GM12878 (cell line): ENCODE measurements around the gene DGKI. TPM values are rescaled to one million over a fixed set of nuclear protein-coding genes. Genes with fewer than 3 reads are reported as not detected.

Source experiments
- ATAC-seq: fragments of 200-7000 bp; cut with Tn5 transposase; 3 replicates; pipeline ENCODE4 v1.9.1; 2020; ENCODE audit warnings: mild to moderate bottlenecking, moderate library complexity
- BruUV-seq: library from RNA; stranded (reverse); fragments of 400-500 nt; replicated peaks from 2 replicates; lab custom pipeline; 2021; lab: Mats Ljungman, UMichigan
- CTCF ChIA-PET: fragments of 300-600 bp; sonication (Branson Sonifier 250); formaldehyde crosslinking; extraction: SDS; loops from one replicate; lab custom pipeline; 2021; ENCODE audit warnings: inconsistent platforms; lab: Yijun Ruan, JAX
- POLR2A ChIA-PET: fragments of 350-600 bp; formaldehyde crosslinking; extraction: SDS; loops from one replicate; lab custom pipeline; 2021; ENCODE audit warnings: inconsistent platforms; lab: Charles Lee
- RAD21 ChIA-PET: fragments of 300-600 bp; sonication (Branson Sonifier 250); formaldehyde crosslinking; loops from one replicate; lab custom pipeline; 2023; ENCODE audit warnings: antibody characterized with exemption; ENCODE audit not compliant: unreplicated experiment; lab: Charles Lee
- SMC1A ChIA-PET: fragments of 300-600 bp; sonication (Branson Sonifier 250); formaldehyde crosslinking; loops from one replicate; lab custom pipeline; 2023; ENCODE audit not compliant: unreplicated experiment, uncharacterized antibody; lab: Charles Lee
- DNase-seq: peaks from one replicate; pipeline ENCODE4 v3.0.0-alpha.2; 2011; ENCODE audit warnings: low read depth, low spot score
- FAIRE-seq: peaks from 3 replicates; lab custom pipeline; 2011; peaks lifted over from hg19 to GRCh38; lab: Jason Lieb, UNC
- H2AFZ ChIP-seq: 2 replicates; pipeline ENCODE4 v1.6.0; 2011; ENCODE audit warnings: low read depth, low read length, control low read depth; ENCODE audit not compliant: control insufficient read depth
- H3K27ac ChIP-seq: 2 replicates; pipeline ENCODE4 v1.5.1; 2011; ENCODE audit warnings: control low read depth; ENCODE audit not compliant: control insufficient read depth, insufficient read depth
- H3K27me3 ChIP-seq, 2 experiments: replicated peaks in 1 of 2; 2 replicates each; pipeline versions ENCODE4 v1.6.0 to v1.6.1; 2011; ENCODE audit warnings: low read length in 1 of 2; ENCODE audit not compliant: control insufficient read depth in 2 of 2, insufficient read depth in 2 of 2
- H3K36me3 ChIP-seq, 2 experiments: 2 replicates each; pipeline ENCODE4 v1.5.1; 2011; ENCODE audit warnings: low read length in 1 of 2; ENCODE audit not compliant: control insufficient read depth in 2 of 2, insufficient read depth in 2 of 2
- H3K4me1 ChIP-seq: 2 replicates; pipeline ENCODE4 v1.6.1; 2011; ENCODE audit warnings: mild to moderate bottlenecking, low read length, moderate library complexity, mixed read lengths; ENCODE audit not compliant: control insufficient read depth, insufficient read depth
- H3K4me2 ChIP-seq: 2 replicates; pipeline ENCODE4 v1.6.0; 2011; ENCODE audit warnings: control low read depth; ENCODE audit not compliant: control insufficient read depth, insufficient read depth
- H3K4me3 ChIP-seq: fragments of 200-600 bp; sonication (generic); 2 replicates; pipeline ENCODE4 v1.5.1; 2016
- H3K79me2 ChIP-seq: 2 replicates; pipeline ENCODE4 v1.6.0; 2011; ENCODE audit warnings: low read length; ENCODE audit not compliant: control insufficient read depth, insufficient read depth
- H3K9ac ChIP-seq: 2 replicates; pipeline ENCODE4 v1.8.0; 2011; ENCODE audit warnings: low read length, control low read depth, mixed read lengths; ENCODE audit not compliant: control insufficient read depth, insufficient read depth
- H3K9me3 ChIP-seq: replicated peaks from 3 replicates; pipeline ENCODE4 v1.5.1; 2011; ENCODE audit warnings: mild to moderate bottlenecking, low read length; ENCODE audit not compliant: control insufficient read depth, insufficient read depth
- H4K20me1 ChIP-seq: 2 replicates; pipeline ENCODE4 v1.6.0; 2011; ENCODE audit not compliant: control insufficient read depth, insufficient read depth
- ATF2 ChIP-seq: IDR thresholded peaks from 2 replicates; pipeline ENCODE4 v1.6.1; 2012; ENCODE audit warnings: low read length, inconsistent platforms
- BACH1 ChIP-seq: fragments of 450-650 bp; IDR thresholded peaks from 2 replicates; pipeline ENCODE4 v1.6.1; 2017; ENCODE audit warnings: mild to moderate bottlenecking, borderline replicate concordance
- BCL11A ChIP-seq: IDR thresholded peaks from 2 replicates; pipeline ENCODE4 v1.6.1; 2011; ENCODE audit warnings: low read depth, low read length
- CHD4 ChIP-seq: fragments of 200-600 bp; sonication (generic); IDR thresholded peaks from 2 replicates; pipeline ENCODE4 v1.6.1; 2016; ENCODE audit warnings: mild to moderate bottlenecking
- ELK1 ChIP-seq: IDR thresholded peaks from 2 replicates; pipeline ENCODE4 v1.6.1; 2012; ENCODE audit warnings: low read depth, low read length, improper control_type of control experiment
- IRF4 ChIP-seq: IDR thresholded peaks from 2 replicates; pipeline ENCODE4 v1.6.1; 2011; ENCODE audit warnings: low read depth, low read length
- JUND ChIP-seq: IDR thresholded peaks from 2 replicates; pipeline ENCODE4 v1.6.1; 2012; ENCODE audit warnings: low read depth, mild to moderate bottlenecking, low read length, improper control_type of control experiment, moderate library complexity
- MXI1 ChIP-seq: fragments of 150-350 bp; IDR thresholded peaks from 2 replicates; pipeline ENCODE4 v1.6.1; 2011; ENCODE audit warnings: low read depth, mild to moderate bottlenecking, inconsistent platforms, low read length, improper control_type of control experiment
- POLR2A ChIP-seq: IDR thresholded peaks from 2 replicates; pipeline ENCODE4 v1.6.1; 2011; ENCODE audit warnings: low read depth, mild to moderate bottlenecking, low read length
- RCOR1 ChIP-seq: conservative IDR thresholded peaks from 2 replicates; pipeline ENCODE4 v1.6.1; 2012; ENCODE audit warnings: low read depth, low read length, improper control_type of control experiment
- SMAD5 ChIP-seq: IDR thresholded peaks from 2 replicates; pipeline ENCODE4 v1.6.1; 2016; ENCODE audit warnings: antibody characterized with exemption, low read depth
- SMC3 ChIP-seq: IDR thresholded peaks from 2 replicates; pipeline ENCODE4 v1.6.1; 2011; ENCODE audit warnings: low read length, improper control_type of control experiment, borderline replicate concordance
- SREBF1 ChIP-seq: IDR thresholded peaks from 2 replicates; pipeline ENCODE4 v1.6.1; 2012; ENCODE audit warnings: mild to moderate bottlenecking, low read length
- ZNF687 ChIP-seq: fragments of 450-650 bp; IDR thresholded peaks from 2 replicates; pipeline ENCODE4 v1.6.1; 2017; ENCODE audit warnings: mild to moderate bottlenecking, moderate library complexity
- WGBS: methylation state at CpG from one replicate; pipeline ENCODE4 v1.1.6; 2016; ENCODE audit warnings: low lambda C conversion rate; ENCODE audit not compliant: insufficient replicate concordance, insufficient coverage; ENCODE audit errors: missing lambda C conversion rate; 5-methylcytosine and 5-hydroxymethylcytosine counted together
- in situ Hi-C: fragments of 300-500 bp; cut with MboI; formaldehyde crosslinking; loops from 9 replicates; pipeline ENCODE4 v1.14.3; 2018; ENCODE audit warnings: mixed read lengths
- intact Hi-C: fragments of 100-400 bp; cut with micrococcal nuclease; formaldehyde crosslinking; loops from one replicate; pipeline ENCODE4 v1.14.2; 2022; ENCODE audit not compliant: unreplicated experiment
- polyA plus RNA-seq, 11 experiments: library from polyadenylated mRNA; depleted of rRNA in 4 of 11; unstranded in 6 of 11; stranded (reverse) in 5 of 11; fragments of >200 nt; fragmentation: Nextera tagmentation in 4 of 11; fragmentation: Illumina TruSeq in 1 of 11; extraction: Ambion mirVana in 4 of 11; extraction: Trizol in 1 of 11; gene quantifications; 1 replicate in 1 of 11; 2 replicates in 10 of 11; pipeline versions ENCODE4 v1.2.1 to v1.2.3, GENCODE V29; 2011 to 2016; ENCODE audit warnings: inconsistent platforms in 2 of 11, missing spikeins in 2 of 11, low read depth in 1 of 11
- total RNA-seq, 4 experiments: library from RNA; depleted of rRNA in 3 of 4; stranded (reverse); fragments of >200 nt in 3 of 4; fragmentation: Illumina TruSeq in 1 of 4; extraction: Trizol in 1 of 4; gene quantifications; 2 replicates each; pipeline versions ENCODE4 v1.2.1 to v1.2.3, GENCODE V29; 2013 to 2021

DGKI gene
- total and polyA plus RNA-seq, 10 of the 15 experiments (the other 5 are each of a cell fraction or from before 2014, with no cell fraction given) = 10.4 to 37.1 (median 22.1) TPM

GRCh38 chr7:137407078-137407477 lies 439.7 kb downstream of the DGKI start:
- H3K4me3 ChIP-seq = no peak overlapping the region

More at GRCh38 chr7:137407078-137407477, 439.7 kb downstream of the DGKI start:
- H3K4me2 ChIP-seq = no peak overlapping the region
- RAD21 ChIA-PET = no interaction called here
- no peak overlapping the region for H2AFZ ChIP-seq
- SMC1A ChIA-PET = interaction anchor here (1.4 kb wide), 1 partner anchor 13 kb away, joined by 4 read pairs; no protein-coding TSS in a partner anchor
- no peaks in the 10 kb centered on the region for H4K20me1 ChIP-seq
- no peaks in the 10 kb centered on the region for H3K79me2 ChIP-seq
- intact Hi-C loops = no loop called here
- H3K27me3 ChIP-seq = no peaks in the 10 kb centered on the region
- CTCF ChIA-PET = interaction anchor here (2.2 kb wide), 1 partner anchor 10 kb away, joined by 9 read pairs; no protein-coding TSS in a partner anchor
- TF ChIP-seq RCOR1 = no peak
- no peak for TF ChIP-seq SMAD5
- TF ChIP-seq SMC3 = no peak
- TF ChIP-seq MXI1 = no peak
- no peak for TF ChIP-seq ELK1
- no peak for TF ChIP-seq BCL11A
- TF ChIP-seq SREBF1 = no peak
- TF ChIP-seq JUND = no peak
- TF ChIP-seq POLR2A = no peak
- TF ChIP-seq ATF2 = no peak
- TF ChIP-seq IRF4 = no peak
- TF ChIP-seq CHD4 = no peak
- TF ChIP-seq ZNF687 = no peak
- no peak for TF ChIP-seq BACH1
- TF ChIP-seq, all 136 proteins: peak for 0
- no peak overlapping the region for H3K9ac ChIP-seq
- no peak for ATAC-seq
- no peaks in the 10 kb centered on the region for H3K4me1 ChIP-seq
- in situ Hi-C loops = no loop called here
- POLR2A ChIA-PET = interaction anchor here (0.6 kb wide), 1 partner anchor 468 kb away, joined by 3 read pairs; no protein-coding TSS in a partner anchor
- H3K9me3 ChIP-seq = no peaks in the 10 kb centered on the region
- DNase-seq = no peak
- no peaks in the 10 kb centered on the region for H3K36me3 ChIP-seq
- no peak for FAIRE-seq
- H3K27ac ChIP-seq = no peak overlapping the region
- 42% methylated on average over 3 of the region's 3 CpGs for WGBS
- no TSS peak for BruUV-seq
